Activated naive CD4-positive, alpha-beta T cell (primary cell): ENCODE data around the gene PPARA.
"Not testable (repeated sequence)": the region's sequence is repeated elsewhere in the genome, so short reads cannot be mapped to it uniquely, and the experiment has no call there.

Experiments used
- DNase-seq, 4 experiments: peaks; one replicate each; lab custom pipeline; 2025; lab: John Stamatoyannopoulos, UW

The PPARA gene

DNA sequence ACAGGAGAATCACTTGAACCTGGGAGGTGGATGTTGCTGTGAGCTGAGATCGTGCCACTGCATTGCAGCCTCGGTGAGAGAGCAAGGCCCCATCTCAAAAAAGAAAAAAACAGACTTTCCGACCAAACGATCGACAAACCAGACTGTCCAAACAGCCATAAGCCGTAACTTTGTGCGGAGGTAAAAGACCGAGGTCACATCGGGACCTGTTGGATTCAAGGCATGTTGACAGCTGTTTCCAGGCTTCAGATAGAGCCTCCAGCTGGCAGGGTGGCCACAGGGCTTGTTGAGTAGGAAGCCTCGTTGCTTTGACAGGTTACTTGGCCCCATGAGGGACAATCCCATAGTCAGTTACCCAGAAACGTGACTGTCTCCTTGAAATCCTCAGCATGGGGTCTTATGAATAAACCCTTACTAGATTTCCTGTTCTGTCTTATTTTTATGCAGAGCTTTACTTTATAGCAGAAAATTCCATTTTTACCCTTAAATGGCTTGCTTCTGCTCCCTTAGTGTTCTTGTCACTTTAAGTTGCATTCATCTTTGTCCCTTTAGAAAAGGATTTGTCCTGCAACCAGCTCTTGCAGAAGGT is 22.3 kb downstream of the PPARA start:
- no peak for DNase-seq

- DNase-seq = no peak
Observed at GRCh38 chr22:46173152-46173551, 22.8 kb downstream of the PPARA start.

- no peak for DNase-seq
Observed at GRCh38 chr22:46175631-46176030, 25.3 kb downstream of the PPARA start.

- DNase-seq = no peak
Observed at GRCh38 chr22:46176508-46177003, 26.2 kb downstream of the PPARA start.

DNA sequence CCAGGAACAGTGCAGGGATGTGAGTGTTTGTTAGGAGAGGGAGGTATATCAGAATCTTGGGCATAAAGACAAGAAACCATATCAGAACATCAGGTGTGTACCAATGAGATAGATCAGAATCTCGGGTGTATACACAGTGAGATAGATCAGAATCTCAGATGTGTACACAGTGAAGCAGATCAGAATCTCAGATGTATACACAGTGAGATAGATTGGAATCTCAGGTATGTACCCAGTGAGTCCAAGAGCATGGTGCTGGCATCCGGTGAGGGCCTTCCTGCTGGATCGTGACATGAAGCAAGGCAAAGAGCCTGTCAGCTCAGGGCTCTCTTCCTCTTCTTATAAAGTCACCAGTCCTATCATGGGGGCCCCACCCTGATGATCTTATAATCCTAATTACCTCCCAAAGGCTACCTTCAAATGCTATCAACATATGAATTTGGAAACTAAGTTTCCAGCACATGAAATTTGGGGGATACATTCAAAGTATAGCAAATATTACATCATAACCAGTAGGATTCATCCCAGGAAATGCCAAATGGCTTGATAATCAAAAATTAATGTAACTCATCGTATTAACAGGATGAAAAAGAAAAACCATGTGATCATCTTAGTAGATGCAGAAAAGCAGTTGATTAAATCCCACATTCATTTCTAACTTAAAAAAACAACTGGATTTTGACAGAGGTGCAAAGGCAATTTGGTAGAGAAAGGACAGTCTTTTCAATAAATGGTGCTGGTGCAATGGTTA is 28.6 kb downstream of the PPARA start:
- DNase-seq = no peak

GRCh38 chr22:46179748-46180147 is 29.4 kb downstream of the PPARA start:
- no peak for DNase-seq

GRCh38 chr22:46180370-46181137 is 30.2 kb downstream of the PPARA start:
- no peak for DNase-seq

DNA sequence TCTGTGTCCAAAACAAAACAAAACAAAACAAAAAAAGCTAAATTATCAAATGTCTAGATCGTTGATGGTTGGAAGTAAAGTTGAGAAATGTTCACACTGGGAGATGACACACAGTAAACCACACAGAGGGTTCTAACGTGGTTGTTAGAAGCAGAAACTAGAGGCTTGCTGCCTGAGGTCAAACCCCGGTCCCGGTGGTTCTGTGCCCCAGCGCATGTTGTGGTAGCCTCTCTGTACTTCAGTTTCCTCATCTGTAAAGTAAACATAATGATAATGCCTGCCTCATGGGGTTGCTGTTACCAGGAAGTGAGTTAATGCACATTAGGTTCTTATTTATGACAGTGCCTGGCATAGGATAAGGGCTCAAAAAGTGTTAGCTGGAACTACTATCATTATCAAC is 33.4 kb downstream of the PPARA start:
- no peak for DNase-seq

- DNase-seq = no peak
Observed at GRCh38 chr22:46185283-46185682, 35.0 kb downstream of the PPARA start.

DNA sequence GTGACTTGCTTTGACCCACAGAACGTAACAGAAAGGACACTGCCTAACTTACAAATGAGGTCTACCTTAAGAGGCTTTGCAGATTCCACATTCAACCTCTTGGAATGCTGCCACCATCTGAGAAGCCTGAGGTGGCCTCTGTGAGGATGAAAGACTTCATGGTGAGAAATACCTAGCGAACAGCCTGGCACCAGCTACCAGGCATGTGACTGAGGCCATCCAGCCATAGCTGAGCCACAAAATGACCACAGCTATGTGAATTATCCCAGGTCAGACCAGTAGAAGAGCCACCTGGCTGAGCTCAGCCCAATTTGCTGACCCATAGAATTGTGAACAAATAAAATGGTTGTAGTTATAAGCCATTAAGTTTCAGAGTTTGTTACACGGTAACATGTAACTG is 37.5 kb downstream of the PPARA start:
- no peak for DNase-seq

DNA sequence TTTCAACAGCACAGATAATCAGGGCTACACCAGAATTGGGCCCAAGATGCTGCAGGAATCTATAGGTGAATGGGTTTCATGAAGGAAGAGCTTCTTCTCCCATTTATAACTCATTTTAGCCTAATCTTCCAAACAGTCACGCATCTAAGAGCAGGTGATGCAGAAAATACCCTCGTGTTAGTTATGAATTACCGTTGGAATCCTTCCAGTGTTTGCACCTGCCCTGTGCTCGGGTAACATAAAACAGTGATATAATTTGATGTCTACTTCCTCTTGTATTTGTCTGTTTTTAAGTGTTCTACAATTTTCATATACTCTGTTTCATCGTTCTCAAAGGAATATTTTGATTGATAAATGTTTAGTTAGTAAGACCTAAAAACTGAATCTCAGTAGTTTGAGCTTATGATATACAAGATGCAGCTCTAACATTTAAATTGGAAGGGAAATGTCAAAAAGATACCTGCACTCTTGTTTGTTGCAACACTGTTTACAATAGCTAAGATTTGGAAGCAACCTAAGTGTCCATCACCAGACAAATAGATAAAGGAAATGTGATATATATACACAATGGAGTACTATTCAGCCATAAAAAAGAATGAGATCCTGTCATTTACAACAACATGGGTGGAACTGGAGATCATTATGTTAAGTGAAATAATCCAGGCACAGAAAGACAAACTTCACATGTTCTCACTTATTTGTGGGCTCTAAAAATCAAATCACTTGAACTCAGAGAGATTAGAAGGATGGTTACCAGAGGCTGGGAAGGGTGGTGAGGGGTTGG is 42.1 kb downstream of the PPARA start:
- DNase-seq = no peak

- DNase-seq = no peak
Observed at GRCh38 chr22:46193898-46194310, 43.6 kb downstream of the PPARA start.

DNA sequence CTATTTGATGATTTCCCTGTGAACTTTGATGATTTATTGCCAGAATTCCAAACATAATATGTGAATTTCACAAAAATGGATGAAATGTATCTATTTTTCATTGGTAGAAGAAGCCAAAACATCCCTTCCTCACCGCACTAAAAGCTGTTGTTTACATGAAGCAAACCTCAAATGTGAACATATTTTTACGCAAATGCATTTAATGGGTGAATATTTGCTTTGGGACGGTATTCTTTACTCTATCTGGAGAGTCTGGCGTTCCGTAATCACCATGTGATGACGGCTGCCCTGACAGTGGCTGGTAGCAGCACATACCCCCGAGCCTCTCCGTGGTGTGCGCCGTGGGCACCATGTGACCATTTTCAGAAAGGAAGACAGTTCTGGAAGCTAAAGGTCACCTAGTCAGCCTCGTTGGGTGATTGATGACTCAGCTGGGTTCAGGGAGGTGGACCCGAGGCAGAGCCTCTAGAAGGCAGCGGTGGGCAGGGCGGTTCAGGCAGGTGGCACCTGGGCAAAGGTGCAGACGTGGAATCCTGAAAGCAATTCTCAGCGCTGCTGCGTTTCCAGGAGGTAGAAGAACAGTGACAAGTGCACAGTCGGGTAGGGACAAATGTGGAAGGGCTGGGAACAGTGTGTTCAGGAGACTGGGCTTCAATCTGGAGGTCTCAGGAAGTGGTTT is 45.3 kb downstream of the PPARA start:
- DNase-seq = no peak

GRCh38 chr22:46196278-46196677 is 46.0 kb downstream of the PPARA start:
- DNase-seq = no peak

DNA sequence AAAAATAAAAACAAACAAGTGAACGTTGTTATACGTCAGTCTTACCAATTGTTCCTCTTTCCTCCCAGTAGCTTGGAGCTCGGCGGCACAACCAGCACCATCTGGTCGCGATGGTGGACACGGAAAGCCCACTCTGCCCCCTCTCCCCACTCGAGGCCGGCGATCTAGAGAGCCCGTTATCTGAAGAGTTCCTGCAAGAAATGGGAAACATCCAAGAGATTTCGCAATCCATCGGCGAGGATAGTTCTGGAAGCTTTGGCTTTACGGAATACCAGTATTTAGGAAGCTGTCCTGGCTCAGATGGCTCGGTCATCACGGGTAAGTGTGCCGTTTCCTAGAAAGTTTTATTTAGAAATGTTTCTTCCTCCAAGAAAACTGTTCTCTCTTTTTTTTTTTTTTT is 47.9 kb downstream of the PPARA start:
- DNase-seq = no peak

DNA sequence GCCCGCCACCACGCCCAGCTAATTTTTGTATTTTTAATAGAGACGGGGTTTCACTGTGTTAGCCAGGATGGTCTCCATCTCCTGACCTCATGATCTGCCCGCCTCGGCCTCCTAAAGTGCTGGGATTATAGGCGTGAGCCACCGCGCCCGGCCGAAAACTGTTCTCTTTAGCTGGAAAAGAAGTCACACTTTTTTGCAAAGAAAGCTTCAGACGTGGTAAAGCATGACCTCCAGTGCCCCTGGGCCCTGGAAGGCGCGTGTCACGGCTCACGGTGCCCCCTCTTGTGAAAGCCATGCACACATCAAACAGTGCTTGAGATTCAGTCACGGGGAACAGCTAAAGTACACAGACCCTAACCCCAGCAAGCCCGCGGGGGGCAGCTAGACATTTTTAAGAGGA is 48.5 kb downstream of the PPARA start:
- DNase-seq = not testable (repeated sequence)

GRCh38 chr22:46201059-46201757 is 50.9 kb downstream of the PPARA start:
- no peak for DNase-seq

DNA sequence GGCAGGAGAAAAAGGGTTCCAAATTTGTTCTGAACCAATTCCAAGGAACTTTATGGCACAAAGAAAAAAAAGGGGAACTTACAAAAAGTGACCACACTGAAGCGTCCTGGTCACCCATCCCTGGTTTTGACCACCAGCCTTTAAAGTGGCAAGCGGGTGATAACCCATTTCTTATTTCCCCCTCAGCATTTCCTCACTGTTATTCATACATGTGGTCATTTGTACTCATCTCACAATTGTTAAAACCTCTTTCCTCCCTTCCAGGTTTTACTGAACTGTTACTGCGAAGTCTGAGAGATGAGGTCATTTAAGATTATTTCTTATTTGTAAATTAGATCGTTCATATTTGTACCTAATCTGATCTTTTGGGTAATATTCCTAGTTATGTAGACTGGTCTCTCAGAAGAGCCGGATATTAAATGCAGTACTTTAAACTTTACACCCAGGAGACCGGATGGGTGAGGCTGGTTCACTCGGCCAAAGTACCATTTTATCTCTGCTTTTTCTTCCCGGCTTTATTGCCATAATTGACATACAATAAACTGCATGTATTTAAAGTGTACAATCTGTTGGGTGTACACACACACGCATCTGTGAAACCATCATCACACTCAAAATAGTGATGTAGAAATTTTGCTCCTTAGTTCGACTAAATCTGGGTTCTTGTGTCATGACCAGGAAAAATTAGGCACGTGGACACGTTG is 52.7 kb downstream of the PPARA start:
- no peak for DNase-seq

- no peak for DNase-seq
Observed at GRCh38 chr22:46203601-46203980, 53.3 kb downstream of the PPARA start.

- no peak for DNase-seq
Observed at GRCh38 chr22:46209262-46209661, 58.9 kb downstream of the PPARA start.
